Activated T-cell treated with anti-CD3 and anti-CD28 coated beads for 4 hours (primary cell): ENCODE measurements around the gene SORBS1.

Experiments
- DNase-seq: peaks from one replicate; pipeline ENCODE4 v3.0.0-alpha.2; 2020

Gene SORBS1

DNA sequence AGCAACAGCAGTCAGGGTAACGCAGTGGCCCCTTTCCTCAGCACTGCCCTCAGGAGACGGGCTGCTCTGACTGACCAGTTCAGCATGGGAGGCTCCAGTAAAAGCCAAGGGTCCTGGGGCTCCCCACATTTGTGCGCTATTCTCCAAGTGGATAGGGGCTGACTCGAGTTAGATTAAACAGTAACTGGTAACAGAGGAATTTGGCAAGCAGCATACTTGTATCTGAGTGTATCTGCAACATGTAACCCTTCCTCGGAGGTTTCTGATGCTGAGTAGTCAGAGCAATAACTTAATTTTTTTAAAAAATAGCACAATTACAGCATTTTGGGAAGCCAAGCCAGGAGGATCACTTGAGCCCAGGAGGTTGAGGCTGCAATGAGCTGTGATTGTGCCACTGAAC is 22.8 kb downstream of the SORBS1 start:
- DNase-seq = no peak

DNA sequence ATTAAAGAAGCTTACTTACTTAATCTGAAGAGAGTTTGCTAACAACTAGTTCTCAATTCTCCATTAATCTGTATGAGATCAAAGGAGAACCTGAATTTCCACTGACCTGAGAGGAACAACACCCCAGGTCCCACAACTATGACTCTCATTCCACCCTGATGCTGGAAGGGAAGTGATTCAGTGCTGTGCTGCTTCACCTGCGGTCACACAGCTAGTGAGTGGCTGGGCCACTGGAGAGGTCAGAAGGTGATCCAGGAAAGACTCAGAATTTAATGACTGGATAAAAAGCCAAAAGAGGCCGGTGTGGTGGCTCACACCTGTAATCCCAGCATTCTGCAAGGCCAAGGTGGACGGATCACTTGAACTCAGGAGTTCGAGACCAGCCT is 23.6 kb downstream of the SORBS1 start:
- DNase-seq = no peak

DNA sequence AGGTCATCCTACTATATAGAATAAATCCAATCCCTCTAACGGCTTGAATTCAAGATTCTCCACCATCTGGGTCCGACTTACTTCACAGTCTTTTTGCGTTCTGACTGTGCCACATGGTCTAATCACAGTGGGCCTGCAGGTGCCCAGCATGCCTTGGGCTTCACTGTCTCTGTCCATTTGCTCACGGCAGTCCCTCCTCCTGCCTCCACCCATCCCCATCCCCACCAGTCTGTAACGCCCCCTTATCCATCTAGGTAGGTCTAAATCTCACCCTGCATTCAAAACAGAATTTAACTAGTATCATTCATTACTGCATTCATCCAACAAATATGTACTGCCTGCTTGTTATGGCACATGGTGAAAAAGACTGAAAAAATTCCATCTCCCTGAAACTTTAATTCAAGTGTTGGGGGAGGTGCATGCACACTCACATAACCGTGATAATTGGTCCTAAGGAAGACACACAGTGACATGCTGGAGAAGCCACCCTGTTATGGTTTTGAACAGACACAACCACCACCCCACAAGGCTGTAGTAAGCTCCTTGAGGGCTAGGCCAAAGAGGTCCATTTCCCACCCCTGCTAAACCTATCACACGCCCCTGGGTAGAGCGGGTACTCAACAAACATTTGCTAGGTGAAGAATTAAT is 24.2 kb downstream of the SORBS1 start:
- DNase-seq = no peak

DNA sequence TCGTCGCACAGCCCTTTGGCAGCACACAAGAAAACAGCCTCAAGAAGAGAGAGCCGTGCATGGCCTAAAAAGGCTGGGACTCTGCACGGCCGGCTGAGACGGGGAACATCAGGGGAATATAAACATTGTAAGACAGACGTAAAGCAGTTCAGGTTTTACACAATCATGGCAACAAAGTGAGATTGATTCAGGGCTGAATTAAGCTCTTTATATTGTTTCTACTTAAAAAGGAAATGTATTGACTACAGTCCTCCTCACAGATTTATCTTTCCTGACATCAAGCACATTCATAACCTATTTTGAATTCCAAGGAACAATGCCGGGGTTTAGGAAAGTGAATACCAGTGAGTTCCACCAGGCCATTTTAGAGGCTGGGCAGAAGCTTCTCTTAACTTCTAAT is 25.2 kb downstream of the SORBS1 start:
- no peak for DNase-seq

DNA sequence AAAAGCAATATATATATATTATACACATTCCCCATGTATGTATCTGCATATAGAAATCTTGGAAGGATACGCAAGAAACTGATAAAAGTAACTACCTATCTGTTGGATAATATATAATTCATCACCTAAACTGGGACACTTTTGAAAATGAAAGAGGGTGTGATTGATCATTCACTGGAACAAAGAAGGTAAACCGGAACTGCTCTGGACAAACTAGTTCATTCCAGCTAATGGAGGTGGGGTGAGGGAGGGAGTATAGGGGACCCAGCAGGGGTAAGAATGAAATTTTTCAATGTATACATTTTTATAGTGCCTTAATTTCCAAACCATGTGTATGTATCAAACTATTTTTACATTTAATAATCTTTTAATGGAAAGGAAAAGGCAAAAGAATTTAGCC is 25.6 kb downstream of the SORBS1 start:
- DNase-seq = no peak

DNA sequence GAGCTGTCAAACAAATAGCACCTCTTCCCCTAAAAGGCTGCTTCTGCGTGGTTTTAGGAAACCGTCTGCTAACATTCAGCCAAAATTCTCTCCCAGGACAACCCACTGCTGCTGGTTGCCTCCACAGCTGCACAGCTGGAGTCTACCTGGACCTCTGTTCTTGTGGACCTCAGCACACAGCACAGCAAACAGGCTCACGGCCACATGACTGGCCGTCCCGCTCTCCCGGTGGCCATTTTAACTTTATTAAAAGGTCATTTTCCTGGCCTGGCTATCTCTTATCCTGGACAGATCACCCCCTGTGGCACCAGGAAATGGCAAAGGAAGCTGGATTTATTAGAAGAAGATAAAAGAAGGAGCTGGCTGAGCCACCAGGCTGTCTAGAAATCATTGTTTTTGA is 27.6 kb downstream of the SORBS1 start:
- no peak for DNase-seq

DNA sequence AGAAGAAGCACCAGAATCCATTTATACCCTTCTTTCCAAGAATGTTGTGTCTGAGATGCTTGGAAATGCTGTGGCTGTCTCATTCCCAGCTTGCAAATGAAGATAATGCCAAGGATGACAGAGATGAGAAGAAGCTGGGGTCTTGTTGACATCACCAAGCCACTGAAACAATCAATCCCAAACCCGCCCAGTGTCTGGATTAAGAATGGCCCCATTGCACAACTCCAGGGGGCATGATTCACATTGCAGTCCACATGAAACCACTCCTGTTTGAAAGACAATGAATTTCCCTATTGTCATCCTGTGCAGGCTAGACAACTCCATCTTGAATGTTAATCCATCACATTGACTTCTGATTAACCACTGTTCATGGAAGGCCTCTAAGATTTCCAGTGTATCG is 28.6 kb downstream of the SORBS1 start:
- DNase-seq = no peak

DNA sequence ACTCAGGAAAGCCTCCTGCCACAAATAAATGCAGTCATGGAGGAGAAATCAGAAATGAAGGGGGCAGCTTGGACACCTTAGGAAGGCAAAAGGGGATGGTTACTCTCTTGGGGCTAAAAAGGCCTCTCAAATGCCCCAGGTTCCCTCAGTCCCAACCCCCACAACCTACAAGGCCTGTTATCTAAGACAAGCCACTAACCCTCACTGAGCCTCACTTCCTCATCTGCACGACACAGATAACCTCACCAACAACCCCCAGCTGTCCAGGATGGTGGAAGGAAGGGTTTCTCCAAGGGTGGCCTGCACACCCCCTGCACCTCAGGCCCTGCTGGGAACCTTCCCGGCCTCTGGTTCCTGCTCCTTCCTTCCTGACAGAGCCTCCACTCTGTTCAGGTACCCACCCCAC is 29.2 kb downstream of the SORBS1 start:
- DNase-seq = no peak

DNA sequence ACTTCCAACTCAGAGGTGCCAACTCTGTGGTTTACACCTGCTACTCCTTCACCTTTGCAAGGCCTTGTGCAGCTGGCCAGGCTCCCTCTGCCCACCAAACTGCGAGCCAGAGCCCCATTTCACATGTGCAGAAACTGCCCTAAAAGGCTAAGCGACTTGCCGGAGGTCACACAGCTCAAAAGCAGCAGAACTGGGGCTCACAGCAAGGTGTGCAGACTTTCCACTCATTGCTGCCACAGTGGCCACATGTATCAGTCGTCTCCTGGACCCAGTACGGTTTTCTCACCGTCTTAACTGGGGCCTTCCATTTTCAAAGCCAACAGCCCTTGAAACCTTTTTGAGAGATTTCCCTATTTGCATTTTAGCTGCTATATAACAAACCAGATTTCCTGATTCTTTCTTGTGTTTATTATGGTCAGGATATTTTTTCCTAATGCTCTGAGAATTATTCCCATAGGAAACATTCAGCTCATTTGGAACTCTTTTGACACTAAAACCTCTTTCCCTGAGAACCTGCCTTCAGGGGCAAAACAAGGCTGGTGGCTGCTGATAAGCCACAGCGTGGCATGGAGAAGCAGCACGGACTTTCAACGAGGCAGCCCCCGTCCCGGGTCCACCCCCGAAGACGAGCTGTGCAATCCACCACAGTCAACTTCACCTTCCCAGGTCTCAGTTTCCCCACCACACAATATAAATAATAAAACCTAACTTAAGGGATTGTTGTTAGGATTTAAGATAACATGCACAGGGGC is 29.9 kb downstream of the SORBS1 start:
- no peak for DNase-seq

DNA sequence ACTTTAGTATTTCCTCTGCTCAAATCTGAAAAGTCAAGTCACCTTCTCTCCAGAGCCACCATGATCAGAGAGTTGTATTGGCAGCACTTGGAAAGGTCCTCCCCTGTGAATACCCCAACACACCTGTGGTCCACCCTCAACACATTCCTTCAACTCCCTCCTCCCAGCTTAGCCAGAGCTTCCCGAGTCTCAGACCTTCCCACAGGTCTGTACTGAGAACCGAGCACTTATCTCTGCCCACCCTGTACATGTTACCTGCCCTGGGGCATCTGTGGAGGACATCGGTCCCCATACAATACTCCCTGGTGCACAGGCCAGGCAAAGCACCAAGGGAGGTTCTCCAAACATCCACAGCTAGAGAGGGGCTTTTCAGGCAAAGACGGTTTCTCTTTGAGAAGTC is 30.6 kb downstream of the SORBS1 start:
- DNase-seq = no peak

DNA sequence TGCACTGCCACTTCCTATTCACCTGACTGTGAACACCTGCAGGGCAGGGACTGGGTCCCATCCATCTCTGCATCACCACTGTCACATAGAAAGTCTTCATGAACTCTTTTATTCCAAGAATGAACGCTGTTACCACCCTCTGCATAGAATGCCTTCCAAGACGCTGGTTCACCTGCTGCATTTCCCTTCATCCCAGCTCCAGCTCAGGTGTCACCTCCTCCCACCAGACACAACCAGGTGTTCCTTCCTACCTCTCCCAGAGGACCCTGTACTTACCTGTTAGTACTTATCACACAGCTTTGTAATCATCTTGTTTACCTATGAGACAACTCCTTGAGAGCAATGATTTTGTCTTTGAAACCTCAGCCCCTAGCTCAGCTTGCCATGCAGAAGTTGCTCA is 31.1 kb downstream of the SORBS1 start:
- no peak for DNase-seq

DNA sequence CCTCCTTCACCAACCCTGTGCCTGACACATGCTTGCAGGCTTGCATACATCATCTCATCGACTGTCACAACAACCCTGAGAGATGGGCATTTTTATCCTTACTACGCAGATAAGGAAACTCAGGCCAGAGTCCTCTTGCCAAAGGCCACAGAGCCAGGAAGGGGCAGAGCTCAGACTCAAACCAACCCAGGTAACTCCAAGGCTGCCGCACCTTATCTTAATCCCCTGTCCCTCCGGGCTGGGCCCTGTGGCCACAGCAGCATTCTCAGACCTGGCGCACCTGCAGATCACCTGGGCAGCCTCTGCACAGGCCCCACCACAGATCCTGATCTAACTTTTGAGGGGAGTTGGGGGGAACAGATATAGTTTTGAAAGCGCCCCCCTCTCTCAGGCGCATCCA is 35.1 kb downstream of the SORBS1 start:
- DNase-seq = no peak

DNA sequence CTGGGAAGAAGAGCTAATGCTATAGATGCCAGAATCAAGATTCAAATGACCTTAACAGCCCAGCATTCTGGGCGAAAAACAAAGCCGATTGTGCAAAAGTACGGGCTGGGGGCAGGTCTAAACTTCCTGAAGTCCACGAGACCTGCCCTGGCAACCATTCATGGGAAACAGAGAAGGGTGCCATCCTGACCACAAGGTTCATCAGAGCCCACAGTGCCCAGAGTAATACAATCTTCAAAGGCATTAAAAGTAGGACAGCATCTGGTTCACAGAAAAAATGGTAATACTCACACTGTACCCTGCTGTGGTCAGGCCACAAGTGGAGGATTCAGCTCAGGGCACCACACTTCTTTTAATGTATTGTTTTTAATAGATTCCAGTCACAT is 36.1 kb downstream of the SORBS1 start:
- no peak for DNase-seq

DNA sequence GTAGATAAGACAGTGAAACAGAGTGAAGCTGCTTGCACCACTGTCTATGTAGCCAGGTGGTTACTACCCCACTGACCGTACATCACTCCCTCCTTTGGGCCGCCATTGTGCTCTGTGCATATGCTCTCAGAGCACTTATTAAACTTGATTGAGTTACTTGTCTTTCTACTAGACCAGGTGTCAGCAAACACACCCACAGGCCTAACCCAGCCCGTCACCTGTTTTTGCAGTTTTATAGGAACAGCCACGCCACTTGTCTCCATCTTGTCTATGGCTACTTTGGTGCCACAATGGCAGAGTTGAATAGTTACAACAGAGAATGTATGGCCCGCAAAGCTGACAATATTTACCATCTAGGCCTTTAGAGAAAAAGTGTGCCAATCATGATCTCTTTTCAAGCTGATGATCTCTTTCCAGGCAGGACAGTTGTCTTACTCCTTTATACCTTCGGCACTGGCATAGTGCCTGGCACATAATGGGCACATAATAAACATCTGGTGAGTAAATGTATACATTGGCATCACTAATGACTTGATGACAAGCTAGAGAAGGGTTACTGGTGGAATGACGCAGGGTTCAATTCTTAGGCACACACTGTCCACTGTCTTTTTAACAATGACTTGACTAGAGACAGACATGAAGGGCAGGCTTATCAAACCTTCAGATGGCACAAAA is 36.7 kb downstream of the SORBS1 start:
- DNase-seq = no peak

DNA sequence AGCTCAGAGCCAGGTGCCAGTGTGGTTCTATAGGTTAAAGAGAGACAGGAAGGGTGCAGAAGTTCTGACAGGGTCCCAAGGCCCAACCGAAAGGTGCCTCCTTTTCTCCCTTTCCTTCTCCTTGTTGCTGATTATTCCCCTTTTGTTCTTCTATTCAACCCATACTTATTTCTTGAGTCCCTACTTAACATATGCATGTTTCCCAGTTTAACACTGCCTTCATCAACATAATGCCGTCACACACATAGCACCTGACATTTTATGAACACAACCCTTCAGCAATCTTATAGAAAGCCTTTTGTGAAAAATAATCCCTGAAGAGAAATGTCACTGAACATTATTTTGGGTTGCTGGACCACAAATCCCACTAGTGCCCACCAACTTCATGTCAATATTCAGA is 39.1 kb downstream of the SORBS1 start:
- no peak for DNase-seq

DNA sequence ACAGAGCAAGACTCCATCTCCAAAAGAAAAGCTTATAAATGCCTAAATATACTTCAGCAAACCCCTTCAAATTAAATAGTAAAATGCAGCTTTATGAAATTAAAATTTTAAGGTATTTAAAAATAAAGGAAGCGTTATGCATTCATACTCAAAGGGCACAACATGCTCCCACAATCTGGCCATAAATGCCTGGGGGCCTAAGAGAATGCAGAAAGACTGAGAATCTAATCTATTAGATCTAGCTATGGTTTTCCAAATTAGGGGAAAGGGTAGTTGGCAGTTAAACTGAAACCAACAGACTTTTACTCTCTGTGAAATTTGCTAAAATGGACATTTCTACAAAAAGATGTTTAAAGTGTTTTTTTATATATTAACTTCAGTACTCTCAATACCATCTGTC is 40.6 kb downstream of the SORBS1 start:
- no peak for DNase-seq

DNA sequence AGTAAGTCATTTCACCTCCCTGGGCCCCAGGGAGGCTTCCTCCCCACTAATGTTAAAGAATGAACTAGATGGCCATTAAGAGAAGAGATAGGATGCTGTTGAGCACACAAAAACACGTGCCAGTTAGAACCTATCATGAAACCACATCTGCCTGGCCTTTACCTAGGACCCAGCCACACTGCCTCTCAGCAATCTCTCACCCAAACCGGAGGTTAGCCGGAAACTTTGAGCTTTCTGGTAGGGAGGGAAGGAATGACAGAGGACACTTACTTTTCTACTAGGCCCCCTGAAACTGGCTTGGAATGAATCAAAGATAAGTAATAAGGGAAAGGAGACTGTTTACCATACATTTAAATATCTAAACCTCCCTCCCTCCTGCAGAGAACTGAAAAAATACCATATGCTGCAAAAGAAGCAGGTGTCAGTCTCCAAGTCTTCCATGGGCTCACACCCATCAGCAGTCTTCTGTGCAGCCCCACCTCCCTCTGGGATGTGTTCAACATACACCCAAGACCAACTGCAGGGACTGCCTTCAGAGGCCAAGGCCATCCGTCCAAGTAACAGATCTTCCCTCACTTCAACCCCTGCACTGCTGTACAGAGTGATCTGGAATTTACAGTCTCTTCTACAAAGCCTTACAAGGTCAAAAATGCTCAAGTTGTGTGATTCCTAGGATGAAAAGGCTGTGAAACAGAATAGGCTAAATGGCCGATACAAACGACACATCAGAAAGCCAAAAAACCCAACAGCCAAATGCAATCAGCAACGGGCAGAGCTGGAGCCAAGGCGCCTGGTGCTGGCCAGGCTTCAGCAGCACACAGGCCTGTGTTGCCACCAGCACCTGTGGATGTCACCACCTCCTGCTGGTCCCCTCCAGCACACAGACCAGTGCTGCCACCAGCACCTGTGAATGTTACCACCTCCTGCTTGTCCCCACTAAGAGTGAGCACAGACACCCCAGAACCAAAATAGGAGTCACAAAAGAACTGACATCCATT is 42.4 kb downstream of the SORBS1 start:
- no peak for DNase-seq

DNA sequence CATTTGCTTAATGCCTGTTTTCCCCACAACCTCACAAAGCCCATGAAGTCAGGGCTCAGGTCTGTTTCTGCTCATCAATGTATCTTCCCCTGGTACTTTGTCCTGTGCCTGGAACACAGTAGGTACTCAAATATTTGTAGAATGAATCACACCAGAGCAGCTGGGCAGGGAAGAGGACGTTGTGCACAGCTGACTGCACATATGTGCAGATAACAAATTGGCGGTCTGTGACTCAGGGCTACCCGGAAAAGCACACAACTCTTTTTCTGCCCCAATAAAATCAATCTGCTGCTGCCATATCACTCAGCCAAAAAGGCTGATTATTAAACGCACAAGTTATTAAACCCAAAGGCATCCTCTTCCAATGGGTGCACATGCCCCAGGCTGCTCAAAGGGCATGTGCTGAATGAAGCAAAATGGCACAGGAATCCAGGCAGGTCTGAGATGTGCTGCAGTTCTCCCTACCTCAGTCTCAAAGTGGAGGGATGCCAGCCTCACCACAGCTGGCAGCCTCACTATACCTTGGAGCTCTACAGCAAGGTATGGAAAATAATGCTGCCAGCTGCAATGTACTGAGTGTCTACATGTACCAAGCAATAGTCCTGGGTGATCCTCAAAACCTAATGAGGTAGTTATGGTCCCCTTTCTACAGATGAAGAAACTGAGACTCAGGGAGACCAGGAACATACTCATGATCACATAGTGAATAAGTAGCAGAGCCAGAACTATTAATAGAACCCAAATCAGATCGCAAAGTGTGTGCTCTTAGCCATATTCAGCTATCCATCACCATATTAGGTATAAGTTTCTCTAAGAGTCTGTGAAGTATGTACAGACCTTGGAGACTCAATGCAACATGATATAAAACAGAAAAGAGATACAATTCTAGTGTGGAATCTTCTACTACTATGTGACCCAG is 43.4 kb downstream of the SORBS1 start:
- no peak for DNase-seq

DNA sequence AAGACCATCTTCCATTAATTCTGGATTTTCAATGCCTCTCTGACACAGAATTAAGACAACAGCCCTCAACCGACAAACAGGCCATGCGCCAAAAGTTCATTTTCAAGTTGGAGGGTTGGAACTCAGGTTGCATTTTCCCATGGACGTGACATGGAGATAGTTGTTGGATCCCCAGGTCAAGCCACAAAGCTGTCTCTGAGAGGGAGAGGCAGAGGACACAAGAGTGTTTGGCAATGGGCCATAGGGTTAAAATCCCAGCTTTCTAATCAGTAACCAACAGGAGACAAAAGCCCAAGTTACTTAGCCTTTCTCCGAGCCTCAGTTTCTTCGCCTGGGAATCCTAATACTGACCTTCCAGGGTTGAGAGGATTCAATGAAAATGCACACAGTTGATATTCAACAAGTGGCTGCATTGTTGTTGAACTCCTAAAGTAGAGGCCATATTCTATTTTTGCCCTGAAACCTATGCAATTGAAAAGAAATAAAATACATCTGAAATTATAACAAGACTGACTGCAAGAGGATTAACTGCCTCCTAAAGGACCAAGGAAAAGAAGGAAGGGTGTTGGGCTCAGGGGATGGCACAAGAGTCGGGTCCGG is 44.3 kb downstream of the SORBS1 start:
- DNase-seq = no peak

DNA sequence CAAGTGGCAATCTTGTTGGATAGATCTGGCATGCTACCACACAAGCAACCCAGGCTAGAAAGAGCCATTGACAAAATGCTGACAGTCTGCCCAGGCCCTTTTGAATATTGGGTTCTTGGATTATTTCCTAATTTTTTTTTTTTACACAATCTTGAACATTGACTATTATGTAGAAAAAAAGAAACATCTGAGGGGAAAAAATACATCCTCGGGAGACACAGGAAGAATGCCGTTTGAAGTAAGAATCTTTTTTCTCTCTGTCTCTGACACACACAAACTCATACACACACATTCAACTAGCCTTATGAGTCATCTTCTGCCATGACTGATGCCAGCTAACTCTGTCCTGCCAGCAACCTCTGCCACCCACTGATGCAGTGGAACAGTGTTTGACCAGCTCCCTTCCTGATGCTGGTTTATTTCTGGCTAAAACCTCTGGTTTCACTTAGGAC is 47.2 kb downstream of the SORBS1 start:
- DNase-seq = no peak

DNA sequence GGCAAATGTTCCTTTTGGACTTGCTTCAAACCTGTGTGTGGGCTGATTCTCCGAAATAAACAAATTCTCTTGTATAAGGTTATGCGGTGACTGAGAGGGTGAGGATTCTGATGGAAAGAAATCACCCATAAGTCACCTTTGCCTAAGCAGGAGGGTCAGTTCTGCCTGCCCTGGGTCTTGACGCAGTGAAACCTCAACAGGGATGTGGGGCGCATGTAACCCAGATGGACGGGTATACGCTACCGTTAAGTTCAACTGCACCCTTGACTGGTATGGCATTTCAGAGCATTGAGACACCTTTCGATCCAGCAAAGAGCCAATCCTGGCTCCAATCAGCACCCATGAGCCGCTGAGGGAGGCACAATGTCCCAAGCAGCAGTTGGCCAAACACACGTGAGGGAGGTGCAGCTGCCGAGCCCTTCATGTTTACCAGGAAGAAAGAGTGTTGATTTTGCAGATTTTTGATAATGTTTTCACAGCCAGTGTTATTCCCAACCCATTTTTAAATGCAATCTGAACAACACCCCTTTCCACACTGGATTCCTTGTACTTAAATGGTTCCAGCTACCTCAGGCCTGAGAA is 48.1 kb downstream of the SORBS1 start:
- DNase-seq = no peak
